Liver (tissue), 9 donors: Measurements from ENCODE around the gene NAA30. TPM values are rescaled to one million over a fixed set of nuclear protein-coding genes. Genes with fewer than 3 reads are reported as not detected.

ENCODE experiments used
- DNase-seq: peaks from one replicate; pipeline ENCODE4 v3.0.0-alpha.2; 2017; ENCODE audit warnings: low spot score
- H3K27ac ChIP-seq, 2 donors: one replicate each; pipeline ENCODE4 v1.7.0; 2013; ENCODE audit warnings: inconsistent platforms in 2 of 2, low read length in 2 of 2, control low read depth in 1 of 2, low read depth in 1 of 2, mild to moderate bottlenecking in 1 of 2
- H3K27me3 ChIP-seq, 4 donors: one replicate each; pipeline versions ENCODE4 v1.6.1 to v1.7.0; 2013; ENCODE audit warnings: low read length in 3 of 4, inconsistent platforms in 1 of 4, mild to moderate bottlenecking in 1 of 4, moderate library complexity in 1 of 4; ENCODE audit not compliant: control insufficient read depth in 4 of 4, insufficient read depth in 4 of 4
- H3K36me3 ChIP-seq, 4 donors: one replicate each; pipeline versions ENCODE4 v1.6.1 to v1.7.0; 2013; ENCODE audit warnings: low read length in 3 of 4, mild to moderate bottlenecking in 3 of 4, low read depth in 1 of 4, moderate library complexity in 1 of 4; ENCODE audit not compliant: control insufficient read depth in 4 of 4, insufficient read depth in 3 of 4
- H3K4me1 ChIP-seq, 4 donors: one replicate each; pipeline versions ENCODE4 v1.6.1 to v1.7.0; 2013; ENCODE audit warnings: low read length in 3 of 4, mild to moderate bottlenecking in 3 of 4, moderate library complexity in 1 of 4; ENCODE audit not compliant: control insufficient read depth in 4 of 4, insufficient read depth in 4 of 4
- H3K4me3 ChIP-seq, 3 donors: one replicate each; pipeline versions ENCODE4 v1.6.1 to v1.7.0; 2013; ENCODE audit warnings: low read length in 3 of 3, control low read depth in 1 of 3, low read depth in 1 of 3, mild to moderate bottlenecking in 1 of 3
- H3K9ac ChIP-seq, 2 donors: one replicate each; pipeline ENCODE4 v1.7.0; 2013; ENCODE audit warnings: low read length in 2 of 2, mild to moderate bottlenecking in 2 of 2, moderate library complexity in 2 of 2, control low read depth in 1 of 2, low read depth in 1 of 2
- H3K9me3 ChIP-seq, 4 donors: one replicate each; pipeline versions ENCODE4 v1.6.1 to v1.7.0; 2013; ENCODE audit warnings: low read length in 3 of 4; ENCODE audit not compliant: control insufficient read depth in 4 of 4
- EGR1 ChIP-seq, 2 donors: IDR thresholded peaks; 2 replicates each; pipeline ENCODE4 v1.6.1; 2016 to 2018; ENCODE audit warnings: antibody characterized with exemption in 2 of 2, low read depth in 2 of 2
- FOXA1 ChIP-seq: IDR thresholded peaks from 2 replicates; pipeline ENCODE4 v1.6.1; 2016; ENCODE audit warnings: antibody characterized with exemption
- FOXA2 ChIP-seq: IDR thresholded peaks from 2 replicates; pipeline ENCODE4 v1.6.1; 2016; ENCODE audit warnings: antibody characterized with exemption
- GABPA ChIP-seq, 2 donors: IDR thresholded peaks in 1 of 2; conservative IDR thresholded peaks in 1 of 2; 2 replicates each; pipeline ENCODE4 v1.6.1; 2016; ENCODE audit warnings: antibody characterized with exemption in 2 of 2, mild to moderate bottlenecking in 1 of 2, moderate library complexity in 1 of 2
- HNF4A ChIP-seq, 2 donors: conservative IDR thresholded peaks; 2 replicates each; pipeline ENCODE4 v1.6.1; 2016; ENCODE audit warnings: antibody characterized with exemption in 2 of 2, mild to moderate bottlenecking in 2 of 2
- HNF4G ChIP-seq: IDR thresholded peaks from 2 replicates; pipeline ENCODE4 v1.6.1; 2016; ENCODE audit warnings: antibody characterized with exemption
- JUND ChIP-seq, 2 donors: IDR thresholded peaks; 2 replicates each; pipeline ENCODE4 v1.6.1; 2016; ENCODE audit warnings: antibody characterized with exemption in 2 of 2
- MAX ChIP-seq: IDR thresholded peaks from 2 replicates; pipeline ENCODE4 v1.6.1; 2016; ENCODE audit warnings: antibody characterized with exemption
- NR2F2 ChIP-seq: IDR thresholded peaks from 2 replicates; pipeline ENCODE4 v1.6.1; 2016; ENCODE audit warnings: antibody characterized with exemption
- RAD21 ChIP-seq, 2 donors: IDR thresholded peaks; 2 replicates each; pipeline ENCODE4 v1.6.1; 2016; ENCODE audit warnings: antibody characterized with exemption in 2 of 2, mild to moderate bottlenecking in 2 of 2
- REST ChIP-seq: IDR thresholded peaks from 2 replicates; pipeline ENCODE4 v1.6.1; 2016; ENCODE audit warnings: antibody characterized with exemption, mild to moderate bottlenecking
- RXRA ChIP-seq, 2 donors: IDR thresholded peaks; 2 replicates each; pipeline ENCODE4 v1.6.1; 2017 to 2018; ENCODE audit warnings: antibody characterized with exemption in 2 of 2, mild to moderate bottlenecking in 1 of 2
- SP1 ChIP-seq: IDR thresholded peaks from 2 replicates; pipeline ENCODE4 v1.6.1; 2018; ENCODE audit warnings: antibody characterized with exemption, mild to moderate bottlenecking
- TAF1 ChIP-seq: conservative IDR thresholded peaks from 2 replicates; pipeline ENCODE4 v1.6.1; 2016; ENCODE audit warnings: antibody characterized with exemption, mild to moderate bottlenecking
- YY1 ChIP-seq: IDR thresholded peaks from 2 replicates; pipeline ENCODE4 v1.6.1; 2016; ENCODE audit warnings: antibody characterized with exemption, mild to moderate bottlenecking
- ZBTB33 ChIP-seq: IDR thresholded peaks from 2 replicates; pipeline ENCODE4 v1.6.1; 2016; ENCODE audit warnings: antibody characterized with exemption
- WGBS: extraction: QIAGEN DNeasy Blood & Tissue Kit; methylation state at CpG from one replicate; pipeline ENCODE4 v1.1.7; 2013; 5-methylcytosine and 5-hydroxymethylcytosine counted together
- polyA plus RNA-seq, 2 donors: library from polyadenylated mRNA; stranded (reverse) in 1 of 2; unstranded in 1 of 2; fragments of 200-250 nt in 1 of 2; fragments of >200 nt in 1 of 2; fragmentation: Nextera tagmentation in 1 of 2; extraction: Ambion mirVana in 1 of 2; gene quantifications; one replicate each; pipeline versions ENCODE4 v1.2.1 to v1.2.3, GENCODE V29; 2013 to 2015
- total RNA-seq, 2 donors: library from RNA; depleted of rRNA; stranded (reverse); fragments of >200 nt; gene quantifications; one replicate each; pipeline ENCODE4 v1.2.3, GENCODE V29; 2014
- TF ChIP-seq, protein P1 (sequence below): IDR thresholded peaks from 2 replicates; pipeline ENCODE4 v1.6.1; 2016; ENCODE audit warnings: antibody characterized with exemption
- TF ChIP-seq, protein P2 (sequence below): fragments of 150-350 bp; IDR thresholded peaks from 2 replicates; pipeline ENCODE4 v1.5.1; 2017; ENCODE audit warnings: improper control_type of control experiment, low read depth, low read length; ENCODE audit not compliant: missing input control
- donor health status: healthy.
- donor health status: healthy.
- donor health status: healthy.
- donor health status: healthy.
- donor health status: healthy.

NAA30 gene
- total and polyA plus RNA-seq, 4 donors, result 5.8 to 19.1 (median 8.2) TPM

- H3K27ac ChIP-seq, result peak overlapping the region; percentile 64 to 72
- WGBS, result 23% methylated on average over 1 of the region's 1 CpG
- TF ChIP-seq HNF4A (conservative IDR thresholded peaks at IDR 0.05) (no peak), YY1 (no peak), MAX (no peak), REST (no peak), HNF4G (no peak), FOXA1 (no peak), RAD21 (IDR thresholded peaks at IDR 0.05) (no peak), NR2F2 (no peak), GABPA (IDR thresholded peaks at IDR 0.05 in 1 of 2, conservative IDR thresholded peaks at IDR 0.05 in 1 of 2) (no peak), ZBTB33 (no peak), SP1 (no peak), FOXA2 (no peak), RXRA (IDR thresholded peaks at IDR 0.05) (no peak), TAF1 (no peak), JUND (IDR thresholded peaks at IDR 0.05) (no peak), EGR1 (IDR thresholded peaks at IDR 0.05; ENCODE audit: low read depth in 2 of 2) (no peak)
- TF ChIP-seq, protein P1, sequence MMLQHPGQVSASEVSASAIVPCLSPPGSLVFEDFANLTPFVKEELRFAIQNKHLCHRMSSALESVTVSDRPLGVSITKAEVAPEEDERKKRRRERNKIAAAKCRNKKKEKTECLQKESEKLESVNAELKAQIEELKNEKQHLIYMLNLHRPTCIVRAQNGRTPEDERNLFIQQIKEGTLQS, result no peak
- TF ChIP-seq, protein P2, sequence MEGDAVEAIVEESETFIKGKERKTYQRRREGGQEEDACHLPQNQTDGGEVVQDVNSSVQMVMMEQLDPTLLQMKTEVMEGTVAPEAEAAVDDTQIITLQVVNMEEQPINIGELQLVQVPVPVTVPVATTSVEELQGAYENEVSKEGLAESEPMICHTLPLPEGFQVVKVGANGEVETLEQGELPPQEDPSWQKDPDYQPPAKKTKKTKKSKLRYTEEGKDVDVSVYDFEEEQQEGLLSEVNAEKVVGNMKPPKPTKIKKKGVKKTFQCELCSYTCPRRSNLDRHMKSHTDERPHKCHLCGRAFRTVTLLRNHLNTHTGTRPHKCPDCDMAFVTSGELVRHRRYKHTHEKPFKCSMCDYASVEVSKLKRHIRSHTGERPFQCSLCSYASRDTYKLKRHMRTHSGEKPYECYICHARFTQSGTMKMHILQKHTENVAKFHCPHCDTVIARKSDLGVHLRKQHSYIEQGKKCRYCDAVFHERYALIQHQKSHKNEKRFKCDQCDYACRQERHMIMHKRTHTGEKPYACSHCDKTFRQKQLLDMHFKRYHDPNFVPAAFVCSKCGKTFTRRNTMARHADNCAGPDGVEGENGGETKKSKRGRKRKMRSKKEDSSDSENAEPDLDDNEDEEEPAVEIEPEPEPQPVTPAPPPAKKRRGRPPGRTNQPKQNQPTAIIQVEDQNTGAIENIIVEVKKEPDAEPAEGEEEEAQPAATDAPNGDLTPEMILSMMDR, result no peak
- peak overlapping the region in 2 of 3 donors; percentile 31 to 53 for H3K4me3 ChIP-seq
- peak overlapping the region; percentile 12 to 71 for H3K9ac ChIP-seq
- no peaks in the 10 kb centered on the region for H3K27me3 ChIP-seq
- H3K36me3 ChIP-seq, result peaks cover 0 to 12% (median 6%) of the 10 kb centered on the region in 4 donors
- H3K9me3 ChIP-seq, result no peaks in the 10 kb centered on the region
- peaks cover 2 to 19% (median 13%) of the 10 kb centered on the region in 4 donors for H3K4me1 ChIP-seq
- no peak for DNase-seq
These were observed 11.9 kb downstream of the NAA30 start for GRCh38 chr14:57402173-57402852.
